ENCODE results near the gene HSP90AB1.

GRCh38 chr6:44264154-44265006, 17.5 kb downstream of the HSP90AB1 start:
- no peak for TF ChIP-seq USF2 (IDR thresholded peaks at IDR 0.05)
- TF ChIP-seq POLR2A (IDR thresholded peaks at IDR 0.05; ENCODE audit: low read length), result no peak
- TF ChIP-seq RAD21 (conservative IDR thresholded peaks at IDR 0.05 in 1 of 2, IDR thresholded peaks at IDR 0.05 in 1 of 2), result no peak

Measured in A549 (cell line).